IMR-90 (cell line): ENCODE data around the gene IRF2. TPM values are rescaled to one million over a fixed set of nuclear protein-coding genes. Genes with fewer than 3 reads are reported as not detected.

Experiments used
- ATAC-seq: fragments of 200-7000 bp; cut with Tn5 transposase; 2 replicates; pipeline ENCODE4 v1.9.1; 2020; ENCODE audit warnings: low read depth, mild to moderate bottlenecking, moderate library complexity
- BruUV-seq: library from RNA; stranded (reverse); fragments of 400-500 nt; replicated peaks from 2 replicates; lab custom pipeline; 2021; lab: Mats Ljungman, UMichigan
- CTCF ChIA-PET: fragments of 300-600 bp; formaldehyde crosslinking; extraction: SDS; loops from one replicate; lab custom pipeline; 2021; ENCODE audit warnings: antibody characterized with exemption; lab: Yijun Ruan, JAX
- POLR2A ChIA-PET: fragments of 300-600 bp; sonication (Branson Sonifier 250); formaldehyde crosslinking; loops from one replicate; lab custom pipeline; 2022; ENCODE audit warnings: antibody characterized with exemption; ENCODE audit not compliant: unreplicated experiment; lab: Charles Lee
- DNase-seq: peaks from one replicate; pipeline ENCODE4 v3.0.0; 2013
- H2AFZ ChIP-seq: replicated peaks from 2 replicates; pipeline ENCODE3; 2013; ENCODE audit warnings: low read length, mild to moderate bottlenecking; ENCODE audit not compliant: poor library complexity
- H2AK5ac ChIP-seq: 2 replicates; pipeline ENCODE4 v1.6.1; 2013; ENCODE audit warnings: low read depth, low read length, inconsistent platforms
- H2AK9ac ChIP-seq: replicated peaks from 2 replicates; pipeline ENCODE3; 2013; ENCODE audit warnings: mild to moderate bottlenecking, low read depth, low read length, moderate library complexity; ENCODE audit not compliant: poor library complexity
- H2BK120ac ChIP-seq: 2 replicates; pipeline ENCODE4 v1.6.1; 2013; ENCODE audit warnings: low read depth, low read length, inconsistent platforms
- H2BK15ac ChIP-seq: 3 replicates; pipeline ENCODE4 v1.6.1; 2013; ENCODE audit warnings: low read depth, low read length, inconsistent platforms
- H2BK20ac ChIP-seq: 2 replicates; pipeline ENCODE4 v1.6.1; 2013; ENCODE audit warnings: low read depth, mild to moderate bottlenecking, inconsistent platforms, low read length, moderate library complexity
- H2BK5ac ChIP-seq: 2 replicates; pipeline ENCODE4 v1.6.1; 2013; ENCODE audit warnings: mild to moderate bottlenecking, low read depth, low read length, inconsistent platforms; ENCODE audit not compliant: poor library complexity, severe bottlenecking
- H3K14ac ChIP-seq: replicated peaks from 2 replicates; pipeline ENCODE4 v1.6.1; 2013; ENCODE audit warnings: low read depth, low read length, inconsistent platforms
- H3K18ac ChIP-seq: 2 replicates; pipeline ENCODE4 v1.6.1; 2013; ENCODE audit warnings: low read depth, low read length, control low read depth
- H3K23ac ChIP-seq: 2 replicates; pipeline ENCODE4 v1.6.1; 2013; ENCODE audit warnings: low read depth, low read length, inconsistent platforms
- H3K27ac ChIP-seq: 2 replicates; pipeline ENCODE4 v1.5.1; 2013; ENCODE audit warnings: mild to moderate bottlenecking, control low read depth, low read length; ENCODE audit not compliant: insufficient read depth
- H3K27me3 ChIP-seq: 2 replicates; pipeline ENCODE4 v1.6.1; 2013; ENCODE audit warnings: low read length; ENCODE audit not compliant: control insufficient read depth, insufficient read depth
- H3K36me3 ChIP-seq: 2 replicates; pipeline ENCODE4 v1.6.1; 2013; ENCODE audit warnings: low read length, mixed read lengths; ENCODE audit not compliant: control insufficient read depth, insufficient read depth
- H3K4ac ChIP-seq: 2 replicates; pipeline ENCODE4 v1.6.1; 2013; ENCODE audit warnings: low read depth, low read length, inconsistent platforms
- H3K4me1 ChIP-seq: 2 replicates; pipeline ENCODE4 v1.6.1; 2013; ENCODE audit warnings: low read length, mixed read lengths; ENCODE audit not compliant: control insufficient read depth, insufficient read depth
- H3K4me2 ChIP-seq: 2 replicates; pipeline ENCODE4 v1.6.1; 2013; ENCODE audit warnings: low read depth, mild to moderate bottlenecking, control low read depth, low read length, moderate library complexity
- H3K4me3 ChIP-seq: 2 replicates; pipeline ENCODE4 v1.5.1; 2013; ENCODE audit warnings: low read depth, mild to moderate bottlenecking, control low read depth, low read length, moderate library complexity; ENCODE audit not compliant: insufficient read depth
- H3K56ac ChIP-seq: 2 replicates; pipeline ENCODE4 v1.6.1; 2013; ENCODE audit warnings: low read length, inconsistent platforms; ENCODE audit not compliant: insufficient read depth; ENCODE audit errors: extremely low read depth
- H3K79me1 ChIP-seq, 2 experiments: 2 replicates each; pipeline ENCODE4 v1.6.1; 2013; ENCODE audit warnings: low read length in 2 of 2, inconsistent platforms in 1 of 2, low read depth in 1 of 2
- H3K9ac ChIP-seq: 2 replicates; pipeline ENCODE4 v1.6.1; 2013; ENCODE audit warnings: low read depth, low read length, control low read depth
- H3K9me1 ChIP-seq: 2 replicates; pipeline ENCODE4 v1.6.1; 2013; ENCODE audit warnings: low read length, inconsistent platforms; ENCODE audit not compliant: insufficient read depth
- H3K9me3 ChIP-seq: 2 replicates; pipeline ENCODE4 v1.6.1; 2013; ENCODE audit warnings: low read length; ENCODE audit not compliant: control insufficient read depth, insufficient read depth
- H4K20me1 ChIP-seq: 2 replicates; pipeline ENCODE4 v1.6.1; 2013; ENCODE audit warnings: low read length, inconsistent platforms; ENCODE audit not compliant: insufficient read depth
- H4K5ac ChIP-seq: 2 replicates; pipeline ENCODE4 v1.6.1; 2013; ENCODE audit warnings: mild to moderate bottlenecking, low read depth, low read length, control low read depth
- H4K8ac ChIP-seq, 2 experiments: 2 replicates each; pipeline ENCODE4 v1.6.1; 2013; ENCODE audit warnings: low read depth in 2 of 2, low read length in 2 of 2, control low read depth in 1 of 2, inconsistent platforms in 1 of 2
- H4K91ac ChIP-seq: 2 replicates; pipeline ENCODE4 v1.6.1; 2013; ENCODE audit warnings: low read depth, low read length, inconsistent platforms; ENCODE audit not compliant: insufficient read depth
- BHLHE40 ChIP-seq: fragments of 150-350 bp; IDR thresholded peaks from 2 replicates; pipeline ENCODE4 v1.6.1; 2016; ENCODE audit warnings: mild to moderate bottlenecking, low read depth, low read length
- CEBPB ChIP-seq: IDR thresholded peaks from 2 replicates; pipeline ENCODE4 v1.6.1; 2012; ENCODE audit warnings: low read depth, low read length, improper control_type of control experiment
- CHD1 ChIP-seq: IDR thresholded peaks from 2 replicates; pipeline ENCODE4 v1.6.1; 2012; ENCODE audit warnings: low read depth, low read length, improper control_type of control experiment
- CTCF ChIP-seq: conservative IDR thresholded peaks from 2 replicates; pipeline ENCODE4 v1.5.1; 2012; ENCODE audit warnings: mild to moderate bottlenecking, low read depth, low read length, improper control_type of control experiment
- ELK1 ChIP-seq: fragments of 150-350 bp; IDR thresholded peaks from 2 replicates; pipeline ENCODE4 v1.6.1; 2016; ENCODE audit warnings: low read depth, mild to moderate bottlenecking, low read length, moderate library complexity, borderline replicate concordance
- FOS ChIP-seq: fragments of 150-350 bp; IDR thresholded peaks from 2 replicates; pipeline ENCODE4 v1.6.1; 2016; ENCODE audit warnings: low read depth, low read length
- MAFK ChIP-seq: IDR thresholded peaks from 2 replicates; pipeline ENCODE4 v1.6.1; 2012; ENCODE audit warnings: low read depth, low read length, improper control_type of control experiment
- MAZ ChIP-seq: IDR thresholded peaks from 2 replicates; pipeline ENCODE4 v1.6.1; 2012; ENCODE audit warnings: low read depth, mild to moderate bottlenecking, low read length, improper control_type of control experiment, moderate library complexity, borderline replicate concordance
- MXI1 ChIP-seq: IDR thresholded peaks from 2 replicates; pipeline ENCODE4 v1.6.1; 2012; ENCODE audit warnings: low read depth, mild to moderate bottlenecking, low read length, moderate library complexity, borderline replicate concordance
- NFE2L2 ChIP-seq: fragments of 150-350 bp; IDR thresholded peaks from 2 replicates; pipeline ENCODE4 v1.6.1; 2016; ENCODE audit warnings: low read depth, mild to moderate bottlenecking, low read length
- POLR2A ChIP-seq: IDR thresholded peaks from 2 replicates; pipeline ENCODE4 v1.6.1; 2012; ENCODE audit warnings: mild to moderate bottlenecking, low read depth, low read length
- RAD21 ChIP-seq: IDR thresholded peaks from 2 replicates; pipeline ENCODE4 v1.6.1; 2012; ENCODE audit warnings: low read length, improper control_type of control experiment
- RCOR1 ChIP-seq: IDR thresholded peaks from 2 replicates; pipeline ENCODE4 v1.6.1; 2012; ENCODE audit warnings: mild to moderate bottlenecking, low read length, improper control_type of control experiment; ENCODE audit not compliant: insufficient replicate concordance
- RFX5 ChIP-seq: IDR thresholded peaks from 2 replicates; pipeline ENCODE4 v1.8.0; 2012; ENCODE audit warnings: low read depth, mild to moderate bottlenecking, low read length, moderate library complexity
- SMC3 ChIP-seq: fragments of 150-350 bp; IDR thresholded peaks from 2 replicates; pipeline ENCODE4 v1.6.1; 2016; ENCODE audit warnings: low read depth, mild to moderate bottlenecking, antibody characterized with exemption, low read length, moderate library complexity
- WGBS, 2 experiments: methylation state at CpG; one replicate each; pipeline versions ENCODE4 v1.1.5 to v1.1.7; 2013; ENCODE audit warnings: missing lambda C conversion rate in 2 of 2; ENCODE audit not compliant: insufficient read length in 1 of 2; ENCODE audit errors: extremely low coverage in 2 of 2; 5-methylcytosine and 5-hydroxymethylcytosine counted together
- dilution Hi-C: fragments of 300-500 bp; cut with HindIII; formaldehyde crosslinking; loops from one replicate; pipeline ENCODE4 v1.14.3; 2018; ENCODE audit warnings: low sequenced_read_pairs; ENCODE audit not compliant: unreplicated experiment
- in situ Hi-C: fragments of 300-500 bp; cut with MboI; formaldehyde crosslinking; loops from 3 replicates; pipeline ENCODE4 v1.14.3; 2019; ENCODE audit warnings: low sequenced_read_pairs, inconsistent platforms, mixed read lengths
- intact Hi-C: fragments of 100-400 bp; cut with micrococcal nuclease; formaldehyde crosslinking; loops from 2 replicates; pipeline ENCODE4 v1.10.0; 2022
- polyA plus RNA-seq, 3 experiments: library from polyadenylated mRNA; depleted of rRNA; stranded (reverse); fragments of >200 nt; gene quantifications; 2 replicates each; pipeline ENCODE4 v1.2.3, GENCODE V29; 2012; ENCODE audit warnings: low replicate concordance in 1 of 3
- total RNA-seq: library from RNA; depleted of rRNA; stranded (reverse); fragments of >200 nt; gene quantifications from 2 replicates; pipeline ENCODE4 v1.2.3, GENCODE V29; 2012
- TF ChIP-seq, protein P1 (sequence below): fragments of 150-350 bp; IDR thresholded peaks from 2 replicates; pipeline ENCODE4 v1.6.1; 2017; ENCODE audit warnings: mild to moderate bottlenecking, antibody characterized with exemption, low read length, low read depth

The IRF2 gene
- total and polyA plus RNA-seq, 2 of the 4 experiments (the other 2 are of a cell fraction): 16.5 to 21.9 TPM

- H3K18ac ChIP-seq: no peak overlapping the region
- H4K5ac ChIP-seq: no peak overlapping the region
- no peak overlapping the region for H3K14ac ChIP-seq
- no peaks in the 10 kb centered on the region for H3K9me1 ChIP-seq
- no peak for TF ChIP-seq FOS
- no peak for TF ChIP-seq MAZ
- TF ChIP-seq RCOR1: no peak
- no peak for TF ChIP-seq CTCF
- TF ChIP-seq CHD1: no peak
- no peak for TF ChIP-seq ELK1
- TF ChIP-seq, protein P1, sequence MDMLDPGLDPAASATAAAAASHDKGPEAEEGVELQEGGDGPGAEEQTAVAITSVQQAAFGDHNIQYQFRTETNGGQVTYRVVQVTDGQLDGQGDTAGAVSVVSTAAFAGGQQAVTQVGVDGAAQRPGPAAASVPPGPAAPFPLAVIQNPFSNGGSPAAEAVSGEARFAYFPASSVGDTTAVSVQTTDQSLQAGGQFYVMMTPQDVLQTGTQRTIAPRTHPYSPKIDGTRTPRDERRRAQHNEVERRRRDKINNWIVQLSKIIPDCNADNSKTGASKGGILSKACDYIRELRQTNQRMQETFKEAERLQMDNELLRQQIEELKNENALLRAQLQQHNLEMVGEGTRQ: no peak
- TF ChIP-seq MAFK: no peak
- TF ChIP-seq MXI1: no peak
- no peak for TF ChIP-seq POLR2A
- no peak for TF ChIP-seq NFE2L2
- no peak for TF ChIP-seq BHLHE40
- TF ChIP-seq CEBPB: no peak
- TF ChIP-seq RAD21: no peak
- no peak for TF ChIP-seq RFX5
- no peak for TF ChIP-seq SMC3
- no TSS peak for BruUV-seq
- no peak overlapping the region for H2AK9ac ChIP-seq
- intact Hi-C loops (no loop called here), in situ Hi-C loops (no loop called here), dilution Hi-C loops (no loop called here)
- no peak overlapping the region for H2AK5ac ChIP-seq
- no peak overlapping the region for H3K27ac ChIP-seq
- H3K4me2 ChIP-seq: no peak overlapping the region
- no peaks in the 10 kb centered on the region for H4K20me1 ChIP-seq
- H3K56ac ChIP-seq: no peak overlapping the region
- no peak overlapping the region for H4K91ac ChIP-seq
- no peak overlapping the region for H2BK5ac ChIP-seq
- WGBS, 2 experiments: 90% methylated on average over 2 of the region's 6 CpGs; no CpG with 5 or more reads in 1 of the 2 experiments
- H2BK20ac ChIP-seq: no peak overlapping the region
- H3K4me1 ChIP-seq: peaks cover 5% of the 10 kb centered on the region; the same call in 1 of the 2 replicates
- CTCF ChIA-PET: no interaction called here
- H3K27me3 ChIP-seq: no peaks in the 10 kb centered on the region
- DNase-seq (no peak), ATAC-seq (no peak)
- H3K79me1 ChIP-seq: no peaks in the 10 kb centered on the region
- POLR2A ChIA-PET: no interaction called here
- no peaks in the 10 kb centered on the region for H3K36me3 ChIP-seq
- H3K9ac ChIP-seq: no peak overlapping the region
- no peak overlapping the region for H4K8ac ChIP-seq
- no peak overlapping the region for H2AFZ ChIP-seq
- no peak overlapping the region for H3K4ac ChIP-seq
- H3K9me3 ChIP-seq: no peaks in the 10 kb centered on the region
- H2BK120ac ChIP-seq: no peak overlapping the region
- H2BK15ac ChIP-seq: no peak overlapping the region
- no peak overlapping the region for H3K4me3 ChIP-seq
- no peak overlapping the region for H3K23ac ChIP-seq
Measured at GRCh38 chr4:184363258-184363657, 111.1 kb downstream of the IRF2 start.
